Ramos (cell line): ENCODE measurements around the gene RNF26.
"Not testable (repeated sequence)": the region's sequence is repeated elsewhere in the genome, so short reads cannot be mapped to it uniquely, and the experiment has no call there.

Experiments used
- in situ Hi-C: fragments of 300-500 bp; cut with MboI; formaldehyde crosslinking; loops from one replicate; pipeline ENCODE4 v1.14.3; 2022; ENCODE audit warnings: low sequenced_read_pairs; ENCODE audit not compliant: unreplicated experiment

Gene RNF26

DNA sequence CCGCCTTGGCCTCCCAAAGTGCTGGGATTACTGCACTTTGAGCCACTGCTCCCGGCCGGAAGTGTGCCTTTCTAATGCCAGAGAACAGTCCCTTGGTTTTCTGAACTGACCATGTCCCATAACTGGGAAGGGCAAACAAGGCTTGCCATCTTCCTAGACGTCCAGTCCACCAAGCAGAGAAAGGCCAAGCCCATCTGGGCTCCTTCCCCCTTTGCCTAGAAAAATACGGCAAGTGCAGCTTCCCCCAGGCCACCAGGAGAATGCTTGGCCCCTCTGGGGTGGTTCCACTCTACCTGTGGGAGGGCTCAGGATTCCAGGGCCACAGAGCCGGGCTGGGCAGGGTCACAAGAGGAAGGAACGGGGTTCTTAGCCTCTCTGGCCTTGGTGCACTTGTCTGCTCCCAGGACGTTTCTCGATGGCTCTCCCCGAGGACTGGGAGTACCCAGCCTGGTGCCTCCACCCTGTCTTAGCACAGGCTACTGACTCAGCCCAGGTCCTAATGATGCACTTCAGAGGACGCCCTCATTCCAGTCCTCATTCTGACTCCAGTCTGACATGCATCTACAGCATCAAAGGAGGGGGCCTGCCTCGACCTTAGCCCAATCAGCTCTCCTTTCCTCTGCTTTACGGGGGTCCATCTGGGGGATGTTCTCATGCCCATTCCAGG lies 46.0 kb downstream of the RNF26 start:
- in situ Hi-C loops = no loop called here

DNA sequence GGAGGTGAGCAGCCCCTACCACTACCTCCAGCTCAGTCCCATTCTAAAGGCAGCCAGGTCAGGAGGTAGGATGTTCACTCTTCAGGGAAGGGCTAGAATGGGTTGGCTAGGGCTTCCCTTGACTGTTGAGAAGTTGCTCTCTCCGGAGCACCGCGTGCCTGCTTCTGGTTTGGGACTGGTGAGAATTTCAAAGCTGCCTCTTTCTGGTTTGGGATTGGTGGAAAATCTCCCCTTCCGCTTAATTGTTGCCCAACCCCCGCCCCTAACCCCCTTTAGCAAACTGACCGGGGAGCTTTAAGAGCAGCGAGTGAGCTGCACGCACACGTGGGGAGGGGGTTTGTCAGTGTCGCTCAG lies 46.5 kb downstream of the RNF26 start:
- in situ Hi-C loops = no loop called here

DNA sequence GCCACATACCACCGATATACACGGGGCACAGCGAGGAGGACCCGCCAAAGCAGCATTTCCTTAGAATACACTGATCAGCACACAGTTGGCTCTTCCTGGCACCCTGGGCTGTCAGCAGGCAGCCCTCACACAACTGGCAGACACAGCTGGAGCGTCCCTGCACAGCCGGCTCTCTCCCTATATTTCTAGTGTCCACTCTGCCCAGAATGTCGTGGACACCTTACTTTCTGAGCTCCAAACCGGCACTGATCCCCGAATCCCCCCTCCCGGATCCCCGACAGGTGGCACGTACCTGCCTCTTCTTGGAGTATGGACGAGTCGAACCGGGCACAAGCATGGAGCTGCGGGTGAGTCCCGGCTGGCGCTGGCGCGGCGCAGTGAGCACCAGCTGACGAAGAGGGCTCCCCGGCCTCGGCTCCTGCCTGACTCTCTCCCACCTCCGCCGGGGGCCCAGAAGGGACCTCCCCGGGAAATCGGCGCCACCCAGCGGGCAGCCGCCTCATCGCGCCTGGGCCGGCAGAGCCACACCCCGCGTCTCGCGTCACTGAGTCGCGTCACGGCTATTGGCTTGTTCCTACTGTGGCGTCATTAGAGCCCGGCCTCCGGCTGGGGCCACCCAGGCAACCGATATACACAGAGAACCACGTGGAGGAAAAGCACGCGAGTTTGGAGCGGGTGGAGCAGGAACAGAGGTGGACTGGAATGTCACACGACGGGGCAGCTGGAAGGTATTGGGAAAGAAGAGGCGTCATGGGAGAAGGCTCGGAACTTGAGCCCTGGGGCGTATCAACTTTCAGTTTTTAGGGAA lies 47.1 kb downstream of the RNF26 start, which contains the start of gene USP2:
USP2 (minus strand) TSS at position 510 of the 808 bp plus-strand sequence. CDS start 8,210 bp downstream, outside the sequence.
- in situ Hi-C loops = no loop called here

DNA sequence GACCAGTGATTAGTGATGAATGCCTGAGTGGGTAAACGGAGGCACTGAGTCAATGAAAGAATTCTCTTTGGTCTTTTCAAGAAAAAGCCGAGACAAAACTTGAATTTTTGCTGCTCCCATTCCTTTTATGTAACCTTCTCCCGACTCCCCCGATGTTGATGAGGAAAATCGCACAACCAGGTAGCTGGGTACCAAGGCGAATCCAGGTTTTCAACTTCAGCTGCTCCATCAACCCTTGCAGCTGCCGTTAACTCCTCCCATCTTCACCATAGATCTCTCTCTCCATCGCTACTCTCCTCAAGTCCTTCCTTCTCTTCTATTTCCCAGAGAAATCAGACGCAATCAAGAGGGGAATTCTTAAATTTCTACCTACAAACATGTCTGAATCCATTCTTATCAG lies 47.8 kb downstream of the RNF26 start:
- in situ Hi-C loops = no loop called here

DNA sequence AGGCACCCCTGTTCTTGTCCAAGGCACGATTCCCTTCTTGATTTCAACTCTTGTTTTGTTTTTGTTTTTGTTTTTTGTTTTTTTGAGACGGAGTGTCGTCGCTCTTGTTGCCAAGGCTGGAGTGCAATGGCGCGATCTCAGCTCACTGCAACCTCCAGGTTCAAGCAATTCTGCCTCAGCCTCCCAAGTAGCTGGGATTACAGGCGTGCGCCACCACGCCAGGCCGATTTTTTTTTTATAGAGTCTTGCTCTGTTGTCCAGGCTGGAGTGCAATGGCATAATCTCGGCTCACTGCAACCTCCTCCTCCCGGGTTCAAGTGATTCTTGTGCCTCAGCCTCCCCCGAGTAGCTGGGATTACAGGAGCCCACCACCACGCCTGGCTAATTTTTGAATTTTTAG lies 48.2 kb downstream of the RNF26 start:
- in situ Hi-C loops = not testable (repeated sequence)

DNA sequence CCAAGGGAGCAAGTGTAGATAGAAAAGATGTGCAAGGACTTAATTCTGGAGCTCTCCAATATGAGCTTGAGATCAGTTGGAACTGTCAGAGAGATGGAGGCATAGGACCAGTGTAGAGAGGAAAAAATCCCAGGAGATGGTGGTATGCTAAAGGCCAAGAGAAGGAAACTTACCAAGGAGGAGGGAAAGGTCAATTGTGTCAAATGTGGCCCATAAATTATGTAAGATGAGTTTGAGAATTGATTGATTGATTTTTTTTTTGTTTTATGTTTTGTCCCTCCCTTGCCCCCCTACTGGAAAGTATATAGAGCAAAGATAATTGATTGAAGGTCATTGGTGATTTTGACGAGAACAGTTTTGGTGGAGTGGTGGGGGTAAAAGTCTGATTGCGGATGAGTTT lies 50.0 kb downstream of the RNF26 start:
- in situ Hi-C loops = no loop called here
